Measurements from ENCODE around the gene FUZ.

FUZ gene

DNA sequence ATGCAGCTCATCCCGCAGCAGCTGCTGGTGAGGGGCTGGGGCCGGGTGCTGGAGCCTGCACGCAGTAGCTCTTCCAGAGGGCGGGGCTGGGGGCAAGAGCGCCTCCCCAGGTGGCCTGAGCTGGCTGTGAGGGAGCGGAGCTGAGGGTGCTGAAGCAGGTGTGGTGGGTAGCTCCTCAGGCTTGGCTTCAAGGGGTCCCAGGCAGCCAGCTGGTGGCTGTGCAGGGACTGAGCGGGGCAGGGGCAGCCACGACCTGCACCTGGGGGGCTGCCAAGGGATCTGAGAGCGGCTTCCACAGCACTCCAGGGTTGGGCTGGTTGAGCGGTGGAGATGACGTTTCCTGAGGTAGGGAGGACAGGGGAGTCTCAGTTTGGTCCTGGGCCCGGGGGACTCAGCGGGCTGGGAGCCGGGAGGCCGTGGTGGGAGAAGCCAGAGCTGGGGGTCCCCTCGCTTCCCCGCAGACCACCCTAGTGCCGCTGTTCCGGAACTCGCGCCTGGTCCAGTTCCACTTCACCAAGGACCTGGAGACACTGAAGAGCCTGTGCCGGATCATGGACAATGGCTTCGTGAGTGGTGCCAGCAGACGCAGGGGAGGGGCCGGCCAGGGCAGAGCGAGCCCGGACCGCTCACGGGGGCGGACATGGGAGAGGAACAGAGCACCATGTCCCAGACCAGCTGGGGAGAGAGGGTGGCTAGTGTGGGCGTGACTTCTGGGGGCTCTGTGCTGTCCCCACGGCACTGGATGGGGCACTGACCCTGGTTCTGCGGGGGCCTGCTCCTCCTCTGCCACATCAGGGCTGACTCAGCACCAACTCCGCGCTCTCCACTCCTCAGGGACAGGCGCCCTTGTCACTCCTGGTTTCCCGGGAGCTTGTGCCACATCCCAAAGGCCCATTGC, 45.2 kb upstream of the FUZ start:
- H3K4me3 ChIP-seq (ENCODE audit: insufficient read depth, low read length, poor library complexity, severe bottlenecking), result no peak overlapping the region
- no peaks in the 10 kb centered on the region for H3K36me3 ChIP-seq (ENCODE audit: low read length)
- H4K20me1 ChIP-seq (ENCODE audit: low read depth, low read length), result 0 out of 2 replicates have a peak, but pooled peaks cover 3% of the 10 kb centered on the region
- H3K27ac ChIP-seq (ENCODE audit: low read depth, low read length), result no peak overlapping the region
- H2AFZ ChIP-seq (ENCODE audit: low read depth, low read length, severe bottlenecking), result no peak overlapping the region
- no peaks in the 10 kb centered on the region for H3F3A ChIP-seq (ENCODE audit: insufficient read depth)
- peaks cover 7% of the 10 kb centered on the region; the same call in 1 of the 2 replicates for H3K79me2 ChIP-seq (ENCODE audit: insufficient read depth, low read length)
- H3K4me2 ChIP-seq (ENCODE audit: low read depth, low read length, poor library complexity, severe bottlenecking), result no peak overlapping the region
- H3K9ac ChIP-seq (ENCODE audit: low read length), result no peak overlapping the region
- no peaks in the 10 kb centered on the region for H3K9me2 ChIP-seq (replicated peaks; ENCODE audit: insufficient read depth, low read length)
- H3K27me3 ChIP-seq (ENCODE audit: low read length), result no peaks in the 10 kb centered on the region
- TF ChIP-seq, protein P1, sequence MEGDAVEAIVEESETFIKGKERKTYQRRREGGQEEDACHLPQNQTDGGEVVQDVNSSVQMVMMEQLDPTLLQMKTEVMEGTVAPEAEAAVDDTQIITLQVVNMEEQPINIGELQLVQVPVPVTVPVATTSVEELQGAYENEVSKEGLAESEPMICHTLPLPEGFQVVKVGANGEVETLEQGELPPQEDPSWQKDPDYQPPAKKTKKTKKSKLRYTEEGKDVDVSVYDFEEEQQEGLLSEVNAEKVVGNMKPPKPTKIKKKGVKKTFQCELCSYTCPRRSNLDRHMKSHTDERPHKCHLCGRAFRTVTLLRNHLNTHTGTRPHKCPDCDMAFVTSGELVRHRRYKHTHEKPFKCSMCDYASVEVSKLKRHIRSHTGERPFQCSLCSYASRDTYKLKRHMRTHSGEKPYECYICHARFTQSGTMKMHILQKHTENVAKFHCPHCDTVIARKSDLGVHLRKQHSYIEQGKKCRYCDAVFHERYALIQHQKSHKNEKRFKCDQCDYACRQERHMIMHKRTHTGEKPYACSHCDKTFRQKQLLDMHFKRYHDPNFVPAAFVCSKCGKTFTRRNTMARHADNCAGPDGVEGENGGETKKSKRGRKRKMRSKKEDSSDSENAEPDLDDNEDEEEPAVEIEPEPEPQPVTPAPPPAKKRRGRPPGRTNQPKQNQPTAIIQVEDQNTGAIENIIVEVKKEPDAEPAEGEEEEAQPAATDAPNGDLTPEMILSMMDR (IDR thresholded peaks at IDR 0.05; ENCODE audit: insufficient read depth, low read length, poor library complexity, severe bottlenecking), result no peak
- TF ChIP-seq EZH2phosphoT487 (conservative IDR thresholded peaks at IDR 0.05; ENCODE audit: low read length), result no peak
- H3K9me3 ChIP-seq (ENCODE audit: insufficient read depth, low read length), result no peaks in the 10 kb centered on the region

DNA sequence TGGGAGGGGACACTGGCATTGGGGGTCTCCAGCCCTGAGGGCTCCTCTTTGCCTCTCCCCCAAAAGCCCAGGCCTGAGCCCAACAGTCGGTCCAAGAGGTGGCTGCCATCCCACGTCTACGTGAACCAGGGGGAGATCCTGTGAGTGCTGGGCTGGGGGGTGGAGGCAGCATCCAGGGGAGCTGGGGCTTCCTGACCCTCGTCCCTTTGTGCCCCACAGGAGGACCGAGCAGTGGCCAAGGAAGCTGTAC, 44.7 kb upstream of the FUZ start:
- H3K9me2 ChIP-seq (replicated peaks; ENCODE audit: insufficient read depth, low read length), result no peaks in the 10 kb centered on the region
- H3F3A ChIP-seq (ENCODE audit: insufficient read depth), result peaks cover 4% of the 10 kb centered on the region; the same call in 1 of the 2 replicates
- no peak overlapping the region for H3K9ac ChIP-seq (ENCODE audit: low read length)
- no peak overlapping the region for H3K27ac ChIP-seq (ENCODE audit: low read depth, low read length)
- H4K20me1 ChIP-seq (ENCODE audit: low read depth, low read length), result 0 out of 2 replicates have a peak, but pooled peaks cover 3% of the 10 kb centered on the region
- H3K79me2 ChIP-seq (ENCODE audit: insufficient read depth, low read length), result peaks cover 7% of the 10 kb centered on the region; the same call in 1 of the 2 replicates
- no peaks in the 10 kb centered on the region for H3K27me3 ChIP-seq (ENCODE audit: low read length)
- H3K9me3 ChIP-seq (ENCODE audit: insufficient read depth, low read length), result no peaks in the 10 kb centered on the region
- TF ChIP-seq EZH2phosphoT487 (conservative IDR thresholded peaks at IDR 0.05; ENCODE audit: low read length), result no peak
- TF ChIP-seq, protein P1 (IDR thresholded peaks at IDR 0.05; ENCODE audit: insufficient read depth, low read length, poor library complexity, severe bottlenecking), result no peak
- H3K4me2 ChIP-seq (ENCODE audit: low read depth, low read length, poor library complexity, severe bottlenecking), result no peak overlapping the region
- H2AFZ ChIP-seq (ENCODE audit: low read depth, low read length, severe bottlenecking), result no peak overlapping the region
- no peak overlapping the region for H3K4me3 ChIP-seq (ENCODE audit: insufficient read depth, low read length, poor library complexity, severe bottlenecking)
- no peaks in the 10 kb centered on the region for H3K36me3 ChIP-seq (ENCODE audit: low read length)

DNA sequence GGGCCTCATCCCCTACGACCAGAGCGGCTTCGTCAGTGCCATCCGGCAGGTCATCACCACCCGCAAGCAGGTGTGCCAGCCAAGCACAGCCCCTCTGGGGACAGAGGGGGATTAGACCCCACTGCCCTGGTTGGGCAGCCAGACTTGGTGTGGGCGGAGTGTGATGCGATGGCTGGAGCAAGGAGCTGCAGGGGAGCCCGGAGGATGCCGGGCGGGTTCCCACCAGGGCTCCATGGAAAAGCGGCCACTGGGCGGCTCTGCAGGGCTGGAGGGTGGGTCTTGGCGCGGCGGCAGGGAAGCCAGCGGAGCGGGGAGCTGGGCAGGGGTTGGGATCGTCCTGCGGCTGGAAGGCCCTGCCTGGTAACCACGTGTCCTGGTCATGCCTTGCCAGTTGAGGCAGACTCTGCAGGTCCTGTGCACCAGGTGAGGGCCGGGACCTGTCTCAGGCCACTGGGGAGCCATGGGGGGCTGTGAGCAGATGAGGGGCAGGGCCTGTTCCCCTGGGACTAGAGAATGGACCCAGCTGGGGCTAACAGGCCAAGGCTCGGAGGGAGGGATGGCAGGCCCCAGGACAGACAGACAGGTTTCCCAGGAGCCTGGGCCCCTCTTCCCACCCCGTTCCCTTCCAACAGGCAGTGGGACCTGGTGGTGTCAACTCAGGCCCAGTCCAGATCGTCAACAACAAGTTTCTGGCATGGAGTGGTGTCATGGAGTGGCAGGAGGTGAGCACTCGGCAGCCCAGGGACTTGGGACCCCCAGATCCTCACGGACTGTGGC, 44.2 kb upstream of the FUZ start:
- no peaks in the 10 kb centered on the region for H3K9me3 ChIP-seq (ENCODE audit: insufficient read depth, low read length)
- peaks cover 7% of the 10 kb centered on the region; the same call in 1 of the 2 replicates for H3K79me2 ChIP-seq (ENCODE audit: insufficient read depth, low read length)
- no peak overlapping the region for H3K4me3 ChIP-seq (ENCODE audit: insufficient read depth, low read length, poor library complexity, severe bottlenecking)
- 0 out of 2 replicates have a peak, but pooled peaks cover 3% of the 10 kb centered on the region for H4K20me1 ChIP-seq (ENCODE audit: low read depth, low read length)
- H3K27me3 ChIP-seq (ENCODE audit: low read length), result no peaks in the 10 kb centered on the region
- TF ChIP-seq, protein P1 (IDR thresholded peaks at IDR 0.05; ENCODE audit: insufficient read depth, low read length, poor library complexity, severe bottlenecking), result no peak
- H3K27ac ChIP-seq (ENCODE audit: low read depth, low read length), result no peak overlapping the region
- H3K36me3 ChIP-seq (ENCODE audit: low read length), result no peaks in the 10 kb centered on the region
- H3K4me2 ChIP-seq (ENCODE audit: low read depth, low read length, poor library complexity, severe bottlenecking), result no peak overlapping the region
- H3K9ac ChIP-seq (ENCODE audit: low read length), result no peak overlapping the region
- peaks cover 9% of the 10 kb centered on the region for H3F3A ChIP-seq (ENCODE audit: insufficient read depth)
- no peaks in the 10 kb centered on the region for H3K9me2 ChIP-seq (replicated peaks; ENCODE audit: insufficient read depth, low read length)
- H2AFZ ChIP-seq (ENCODE audit: low read depth, low read length, severe bottlenecking), result no peak overlapping the region
